Activated T-cell treated with anti-CD3 and anti-CD28 coated beads for 48 hours (primary cell): ENCODE results near the gene ACSL4.
A peak's percentile ranks its signal among the peaks of the same experiment; 100 is the strongest.
"Not testable (repeated sequence)": the region's sequence is repeated elsewhere in the genome, so short reads cannot be mapped to it uniquely, and the experiment has no call there.

Experiments
- DNase-seq: peaks from one replicate; pipeline ENCODE4 v3.0.0-alpha.2; 2020; ENCODE audit warnings: low read depth

ACSL4 gene

GRCh38 chrX:109732807-109733612 is at the start of gene ACSL4:
ACSL4 (minus strand) TSS chrX:109733257; CDS start chrX:109683363, 49,894 bp downstream.
- peak; percentile 81 for DNase-seq

GRCh38 chrX:109777749-109778148 is 44.7 kb upstream of the ACSL4 start:
- DNase-seq = no peak

- DNase-seq = no peak
Measured at GRCh38 chrX:109776986-109777385, 43.9 kb upstream of the ACSL4 start.

- DNase-seq = no peak
Measured at GRCh38 chrX:109776432-109776831, 43.4 kb upstream of the ACSL4 start.

- no peak for DNase-seq
Measured at GRCh38 chrX:109775386-109775785, 42.3 kb upstream of the ACSL4 start.

- no peak for DNase-seq
Measured at GRCh38 chrX:109774706-109775105, 41.6 kb upstream of the ACSL4 start.

- no peak for DNase-seq
Measured at GRCh38 chrX:109774136-109774535, 41.1 kb upstream of the ACSL4 start.

GRCh38 chrX:109773374-109773773 is 40.3 kb upstream of the ACSL4 start:
- DNase-seq = no peak

- no peak for DNase-seq
Measured at GRCh38 chrX:109770780-109771179, 37.7 kb upstream of the ACSL4 start.

GRCh38 chrX:109760922-109761250 is 27.8 kb upstream of the ACSL4 start:
- no peak for DNase-seq

- no peak for DNase-seq
Measured at GRCh38 chrX:109760209-109760921, 27.3 kb upstream of the ACSL4 start.

- no peak for DNase-seq
Measured at GRCh38 chrX:109753256-109753655, 20.2 kb upstream of the ACSL4 start.

GRCh38 chrX:109751698-109752097 is 18.6 kb upstream of the ACSL4 start:
- no peak for DNase-seq

GRCh38 chrX:109749207-109749606 is 16.1 kb upstream of the ACSL4 start:
- DNase-seq = no peak

GRCh38 chrX:109747681-109748080 is 14.6 kb upstream of the ACSL4 start:
- DNase-seq = no peak

- no peak for DNase-seq
Measured at GRCh38 chrX:109742722-109743121, 9.7 kb upstream of the ACSL4 start.

- not testable (repeated sequence) for DNase-seq
Measured at GRCh38 chrX:109740896-109741295, 7.8 kb upstream of the ACSL4 start.

- DNase-seq = no peak
Measured at GRCh38 chrX:109740433-109740809, 7.4 kb upstream of the ACSL4 start.

GRCh38 chrX:109739625-109740432 is 6.8 kb upstream of the ACSL4 start:
- no peak for DNase-seq

GRCh38 chrX:109735202-109735744 is 2.2 kb upstream of the ACSL4 start:
- no peak for DNase-seq

- no peak for DNase-seq
Measured at GRCh38 chrX:109733613-109734083, 591 bp upstream of the ACSL4 start.
